Measurements from ENCODE around the gene HHAT. TPM values are rescaled to one million over a fixed set of nuclear protein-coding genes. Genes with fewer than 3 reads are reported as not detected.
A peak's percentile ranks its signal among the peaks of the same experiment; 100 is the strongest.

HHAT gene
- total RNA-seq, 4 donors from 2014 or later, result 3.4 to 5.2 (median 4.0) TPM

- Histone ChIP-seq H3K27ac (peak overlapping the region in 2 of 4 donors; percentile 12 to 52), H3K27me3 (no peaks in the 10 kb centered on the region), H3K4me3 (no peak overlapping the region), H3K4me1 (peaks cover 9 to 43% (median 21%) of the 10 kb centered on the region in 3 donors), H3K9me3 (no peaks in the 10 kb centered on the region), H3K36me3 (no peaks in the 10 kb centered on the region)
- TF ChIP-seq CTCF (IDR thresholded peaks at IDR 0.05) (no peak), POLR2A (IDR thresholded peaks at IDR 0.05) (no peak)
- DNase-seq, result no peak
- intact Hi-C loops (cut with DNase I), result no loop called here
- WGBS, 2 donors, result 20 to 27% methylated on average over 4 of the region's 4 CpGs
Observed at GRCh38 chr1:210332719-210333398, 4.2 kb downstream of the HHAT start.

GRCh38 chr1:210335001-210335400 is 6.3 kb downstream of the HHAT start:
- Histone ChIP-seq H3K4me3 (no peak overlapping the region), H3K36me3 (no peaks in the 10 kb centered on the region), H3K9me3 (no peaks in the 10 kb centered on the region), H3K4me1 (peaks cover 3 to 28% (median 7%) of the 10 kb centered on the region in 3 donors), H3K27me3 (no peaks in the 10 kb centered on the region), H3K27ac (no peak overlapping the region)
- DNase-seq, result no peak
- TF ChIP-seq POLR2A (IDR thresholded peaks at IDR 0.05), result no peak
- no peak for TF ChIP-seq CTCF (IDR thresholded peaks at IDR 0.05)
- intact Hi-C loops (cut with DNase I), result no loop called here
- 59 to 64% methylated on average over 2 of the region's 2 CpGs for WGBS, 2 donors

- DNase-seq, result no peak
- no peak for TF ChIP-seq POLR2A (IDR thresholded peaks at IDR 0.05)
- no peak for TF ChIP-seq CTCF (IDR thresholded peaks at IDR 0.05)
- 95 to 100% methylated on average over 2 of the region's 2 CpGs for WGBS, 2 donors
- peaks cover 0 to 18% (median 0%) of the 10 kb centered on the region in 3 donors for H3K4me1 ChIP-seq
- no peak overlapping the region for H3K4me3 ChIP-seq
- H3K27me3 ChIP-seq, result no peaks in the 10 kb centered on the region
- H3K27ac ChIP-seq, result no peak overlapping the region
- no peaks in the 10 kb centered on the region for H3K9me3 ChIP-seq
- H3K36me3 ChIP-seq, result no peaks in the 10 kb centered on the region
- intact Hi-C loops (cut with DNase I), result no loop called here
Observed at GRCh38 chr1:210336362-210336761, 7.7 kb downstream of the HHAT start.

GRCh38 chr1:210339500-210339899 is 10.8 kb downstream of the HHAT start:
- 93 to 97% methylated on average over 2 of the region's 2 CpGs for WGBS, 2 donors
- TF ChIP-seq CTCF (IDR thresholded peaks at IDR 0.05) (no peak), POLR2A (IDR thresholded peaks at IDR 0.05) (no peak)
- intact Hi-C loops (cut with DNase I), result no loop called here
- no peak for DNase-seq
- H3K27me3 ChIP-seq, result no peaks in the 10 kb centered on the region
- no peaks in the 10 kb centered on the region for H3K9me3 ChIP-seq
- no peak overlapping the region for H3K27ac ChIP-seq
- no peak overlapping the region for H3K4me3 ChIP-seq
- peaks cover 0 to 16% (median 8%) of the 10 kb centered on the region in 3 donors for H3K4me1 ChIP-seq
- H3K36me3 ChIP-seq, result no peaks in the 10 kb centered on the region

GRCh38 chr1:210340311-210340710 is 11.6 kb downstream of the HHAT start:
- Histone ChIP-seq H3K4me3 (no peak overlapping the region), H3K9me3 (no peaks in the 10 kb centered on the region), H3K27me3 (no peaks in the 10 kb centered on the region), H3K27ac (no peak overlapping the region), H3K36me3 (no peaks in the 10 kb centered on the region), H3K4me1 (peaks cover 0 to 16% (median 9%) of the 10 kb centered on the region in 3 donors)
- no peak for DNase-seq
- TF ChIP-seq CTCF (IDR thresholded peaks at IDR 0.05), result no peak
- no peak for TF ChIP-seq POLR2A (IDR thresholded peaks at IDR 0.05)
- intact Hi-C loops (cut with DNase I), result no loop called here
- WGBS, 2 donors, result 66 to 76% methylated on average over 3 of the region's 3 CpGs

Measured in esophagus squamous epithelium (tissue), 5 donors.